GM12873 (cell line): ENCODE results near the gene WDR49.

Experiments used
- TF ChIP-seq, protein P1 (sequence below): IDR thresholded peaks from 2 replicates; pipeline ENCODE4 v1.5.1; 2012; ENCODE audit warnings: low read depth, mild to moderate bottlenecking, moderate library complexity, low read length, control low read depth; ENCODE audit not compliant: insufficient read depth; ENCODE audit errors: missing control alignments

Gene WDR49

DNA sequence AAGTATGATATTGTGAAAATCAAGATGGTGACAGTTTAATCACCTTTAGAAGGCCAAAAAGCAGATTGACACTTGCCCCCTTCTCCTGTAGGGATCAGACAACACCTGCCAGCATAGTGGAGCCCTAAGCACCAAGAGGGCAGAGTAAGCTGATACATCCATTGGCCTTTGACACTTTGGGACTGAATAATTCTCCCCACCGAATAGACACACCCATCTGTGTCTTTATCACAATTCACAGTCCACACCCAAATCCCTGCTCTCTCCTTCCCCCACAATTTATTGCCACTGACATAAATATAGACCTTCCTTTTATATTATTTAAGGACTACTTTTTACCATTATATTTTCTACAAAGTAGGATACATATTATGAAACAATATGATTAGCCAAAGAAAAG, 3.1 kb upstream of the WDR49 start:
- TF ChIP-seq, protein P1, sequence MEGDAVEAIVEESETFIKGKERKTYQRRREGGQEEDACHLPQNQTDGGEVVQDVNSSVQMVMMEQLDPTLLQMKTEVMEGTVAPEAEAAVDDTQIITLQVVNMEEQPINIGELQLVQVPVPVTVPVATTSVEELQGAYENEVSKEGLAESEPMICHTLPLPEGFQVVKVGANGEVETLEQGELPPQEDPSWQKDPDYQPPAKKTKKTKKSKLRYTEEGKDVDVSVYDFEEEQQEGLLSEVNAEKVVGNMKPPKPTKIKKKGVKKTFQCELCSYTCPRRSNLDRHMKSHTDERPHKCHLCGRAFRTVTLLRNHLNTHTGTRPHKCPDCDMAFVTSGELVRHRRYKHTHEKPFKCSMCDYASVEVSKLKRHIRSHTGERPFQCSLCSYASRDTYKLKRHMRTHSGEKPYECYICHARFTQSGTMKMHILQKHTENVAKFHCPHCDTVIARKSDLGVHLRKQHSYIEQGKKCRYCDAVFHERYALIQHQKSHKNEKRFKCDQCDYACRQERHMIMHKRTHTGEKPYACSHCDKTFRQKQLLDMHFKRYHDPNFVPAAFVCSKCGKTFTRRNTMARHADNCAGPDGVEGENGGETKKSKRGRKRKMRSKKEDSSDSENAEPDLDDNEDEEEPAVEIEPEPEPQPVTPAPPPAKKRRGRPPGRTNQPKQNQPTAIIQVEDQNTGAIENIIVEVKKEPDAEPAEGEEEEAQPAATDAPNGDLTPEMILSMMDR: no peak

DNA sequence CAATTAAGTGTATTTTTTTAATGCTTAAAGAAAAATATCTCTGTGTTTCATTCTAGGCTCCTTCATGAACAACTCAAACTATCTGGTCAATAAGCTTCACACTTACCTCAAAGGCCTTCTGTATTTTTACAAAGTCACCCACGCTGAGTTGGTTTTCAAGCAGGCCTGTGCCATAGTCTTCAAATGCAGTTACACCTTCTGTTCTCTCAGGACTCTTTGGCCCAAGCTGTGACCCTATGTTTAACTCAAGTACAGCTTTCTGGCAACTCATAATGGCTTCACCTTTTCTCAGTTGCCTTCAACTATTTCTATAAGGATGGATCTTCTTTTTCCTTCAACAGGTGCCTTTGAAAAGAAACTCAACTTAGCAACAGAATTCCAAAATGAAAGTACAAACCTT, 587 bp downstream of the WDR49 start:
- TF ChIP-seq, protein P1: no peak

DNA sequence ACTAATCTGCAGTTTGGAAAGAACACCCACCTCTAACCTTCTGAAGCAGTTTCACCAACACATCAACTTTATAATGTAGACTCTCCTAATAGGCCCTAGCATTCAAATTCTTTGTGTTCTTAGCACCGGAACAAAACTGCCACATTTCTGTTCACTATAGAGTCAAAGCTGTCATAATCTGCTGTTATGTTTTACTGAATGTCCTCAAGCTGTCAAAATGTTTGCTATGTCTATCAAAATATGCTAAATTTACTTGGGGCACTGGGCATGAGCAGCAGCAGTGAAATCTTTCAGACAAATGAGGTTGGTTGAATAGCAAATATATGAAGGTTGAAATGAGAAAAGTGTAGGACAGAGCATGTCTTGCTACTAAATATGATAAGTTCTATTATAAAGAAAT, 1.9 kb downstream of the WDR49 start:
- TF ChIP-seq, protein P1: no peak

DNA sequence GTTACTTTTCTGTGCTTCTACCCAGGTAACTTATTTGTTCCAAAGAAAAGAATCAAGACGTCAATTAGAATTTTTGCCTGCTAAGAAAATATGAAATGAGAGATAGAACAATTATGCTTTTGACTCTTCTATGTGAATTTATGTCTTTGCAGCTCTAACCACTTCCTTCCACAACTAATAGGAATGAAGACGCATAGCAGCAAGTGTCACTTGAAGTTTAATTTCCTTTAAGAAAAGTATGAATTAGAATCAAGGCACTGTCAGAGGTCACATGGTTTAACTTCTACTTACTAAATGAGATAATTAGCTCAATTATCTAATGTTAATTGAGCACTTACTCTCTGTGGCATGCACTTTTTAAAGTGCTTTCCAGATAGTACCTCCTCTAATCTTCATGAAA, 3.3 kb downstream of the WDR49 start:
- TF ChIP-seq, protein P1: no peak

DNA sequence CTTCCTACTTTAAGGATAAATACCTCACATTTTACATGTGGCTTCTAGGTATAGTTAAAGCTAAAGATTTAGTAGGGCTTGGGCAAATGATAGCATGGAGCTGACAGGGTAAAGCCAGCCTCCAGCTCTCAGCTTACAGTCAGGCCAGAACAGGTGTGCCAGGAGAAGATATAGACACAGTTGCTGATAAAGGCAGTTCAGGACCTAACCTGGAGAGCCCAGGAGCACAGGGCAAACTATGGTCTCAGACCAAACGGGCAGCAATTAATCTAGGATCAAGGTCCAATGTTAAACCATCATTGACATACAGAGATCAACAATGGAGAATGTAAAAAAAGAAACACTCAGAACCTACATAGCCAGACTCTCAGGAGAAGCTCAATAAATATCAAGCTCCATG, 4.0 kb downstream of the WDR49 start:
- TF ChIP-seq, protein P1: no peak

DNA sequence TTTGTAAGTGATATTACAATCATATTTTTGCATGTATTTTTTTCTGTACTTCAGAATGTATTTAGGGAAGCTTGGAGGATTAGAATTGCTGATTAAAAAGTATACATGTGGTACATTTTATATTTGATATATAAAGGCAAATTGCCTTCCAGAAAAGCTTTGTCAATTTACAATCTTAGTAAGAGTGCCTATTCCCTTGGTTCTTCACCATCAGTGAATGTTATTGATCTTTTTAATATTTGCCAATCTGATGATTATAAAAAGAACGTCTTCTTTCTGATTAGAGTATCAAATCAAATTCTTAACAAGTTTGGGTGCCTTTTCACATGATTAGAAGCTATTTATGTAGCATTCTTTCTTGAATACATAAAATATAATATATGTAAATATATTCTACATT, 9.1 kb downstream of the WDR49 start:
- TF ChIP-seq, protein P1: no peak

DNA sequence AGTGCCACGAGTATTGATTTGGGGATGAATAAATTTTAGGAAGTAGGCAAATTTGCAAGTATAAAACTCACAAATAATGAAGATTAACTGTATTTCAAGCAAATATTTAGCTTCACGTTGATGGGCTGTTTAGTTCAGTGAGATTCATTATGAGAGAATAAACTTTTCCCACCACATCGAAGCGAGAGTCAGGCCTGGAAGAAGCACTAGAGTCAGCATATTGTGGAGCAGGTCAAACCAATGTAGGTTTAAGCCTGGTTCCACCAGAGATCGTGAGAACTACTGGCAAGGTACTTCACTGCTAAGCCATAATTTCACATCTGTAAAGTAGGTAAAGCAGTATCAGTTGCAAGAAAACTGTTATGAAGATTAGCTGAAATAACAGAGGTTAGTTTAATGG, 22.3 kb downstream of the WDR49 start:
- TF ChIP-seq, protein P1: no peak
